ENCODE results near the gene PMIS2. TPM values are rescaled to one million over a fixed set of nuclear protein-coding genes. Genes with fewer than 3 reads are reported as not detected.

The PMIS2 gene
- total RNA-seq, 6 experiments from 2014 or later = not detected

GRCh38 chr19:35559281-35559659 lies 26.7 kb upstream of the PMIS2 start:
- no peaks in the 10 kb centered on the region for H3K36me3 ChIP-seq
- H3K9me3 ChIP-seq = no peaks in the 10 kb centered on the region
- H3K27ac ChIP-seq = no peak overlapping the region
- intact Hi-C loops (cut with DNase I) = no loop called here
- TF ChIP-seq CTCF (IDR thresholded peaks at IDR 0.05) = no peak
- H3K27me3 ChIP-seq = no peaks in the 10 kb centered on the region
- WGBS (ENCODE audit: insufficient coverage, low coverage, low lambda C conversion rate, missing lambda C conversion rate) = 48% methylated on average over 7 of the region's 11 CpGs
- H3K4me1 ChIP-seq = no peaks in the 10 kb centered on the region
- ATAC-seq (no peak), DNase-seq (no peak)
- no peak overlapping the region for H3K4me3 ChIP-seq

GRCh38 chr19:35559781-35560180 lies 26.2 kb upstream of the PMIS2 start:
- intact Hi-C loops (cut with DNase I) = no loop called here
- H3K9me3 ChIP-seq = no peaks in the 10 kb centered on the region
- ATAC-seq = no peak
- H3K36me3 ChIP-seq = no peaks in the 10 kb centered on the region
- DNase-seq = no peak
- no peaks in the 10 kb centered on the region for H3K27me3 ChIP-seq
- TF ChIP-seq CTCF (IDR thresholded peaks at IDR 0.05) (no peak), POLR2A (IDR thresholded peaks at IDR 0.05) (no peak)
- no peak overlapping the region for H3K4me3 ChIP-seq
- H3K4me1 ChIP-seq = no peaks in the 10 kb centered on the region
- H3K27ac ChIP-seq = no peak overlapping the region
- WGBS (ENCODE audit: insufficient coverage, low coverage, low lambda C conversion rate, missing lambda C conversion rate) = 70% methylated on average over 4 of the region's 23 CpGs

- Histone ChIP-seq H3K4me3 (no peak overlapping the region), H3K36me3 (no peaks in the 10 kb centered on the region), H3K27me3 (no peaks in the 10 kb centered on the region), H3K27ac (no peak overlapping the region), H3K4me1 (no peaks in the 10 kb centered on the region), H3K9me3 (no peaks in the 10 kb centered on the region)
- DNase-seq (peak in 1 of 3 donors; percentile 46), ATAC-seq (no peak)
- 62% methylated on average over 3 of the region's 18 CpGs for WGBS (ENCODE audit: insufficient coverage, low coverage, low lambda C conversion rate, missing lambda C conversion rate)
- intact Hi-C loops (cut with DNase I) = no loop called here
- TF ChIP-seq CTCF (IDR thresholded peaks at IDR 0.05) (no peak), POLR2A (IDR thresholded peaks at IDR 0.05) (no peak)
These were observed 25.7 kb upstream of the PMIS2 start for GRCh38 chr19:35560271-35560670.

GRCh38 chr19:35560677-35561076 lies 25.3 kb upstream of the PMIS2 start:
- no peak for ATAC-seq
- H3K4me3 ChIP-seq = no peak overlapping the region
- intact Hi-C loops (cut with DNase I) = no loop called here
- no peak overlapping the region for H3K27ac ChIP-seq
- no peak for TF ChIP-seq POLR2A (IDR thresholded peaks at IDR 0.05)
- no peak for TF ChIP-seq CTCF (IDR thresholded peaks at IDR 0.05)
- no peaks in the 10 kb centered on the region for H3K9me3 ChIP-seq
- H3K36me3 ChIP-seq = no peaks in the 10 kb centered on the region
- H3K27me3 ChIP-seq = no peaks in the 10 kb centered on the region
- H3K4me1 ChIP-seq = no peaks in the 10 kb centered on the region
- WGBS (ENCODE audit: insufficient coverage, low coverage, low lambda C conversion rate, missing lambda C conversion rate) = no CpG with 5 or more reads among the region's 6 CpGs
- no peak for DNase-seq

GRCh38 chr19:35561436-35561835 lies 24.5 kb upstream of the PMIS2 start:
- ATAC-seq (no peak), DNase-seq (no peak)
- Histone ChIP-seq H3K4me3 (no peak overlapping the region), H3K4me1 (no peaks in the 10 kb centered on the region), H3K27ac (no peak overlapping the region), H3K27me3 (no peaks in the 10 kb centered on the region), H3K9me3 (no peaks in the 10 kb centered on the region), H3K36me3 (no peaks in the 10 kb centered on the region)
- no peak for TF ChIP-seq CTCF (IDR thresholded peaks at IDR 0.05)
- intact Hi-C loops (cut with DNase I) = no loop called here
- WGBS (ENCODE audit: insufficient coverage, low coverage, low lambda C conversion rate, missing lambda C conversion rate) = 58% methylated on average over 6 of the region's 6 CpGs
